HL-60/S4 treated with phorbol 12-myristate 13-acetate at 8.2 ng/mL for 4 days and 3 days (cell line): ENCODE data around the gene NKTR.

Experiments
- in situ Hi-C: fragments of 300-500 bp; cut with MboI; formaldehyde crosslinking; loops from 2 replicates; pipeline ENCODE4 v1.15.0; 2022; ENCODE audit warnings: low sequenced_read_pairs

NKTR gene

DNA sequence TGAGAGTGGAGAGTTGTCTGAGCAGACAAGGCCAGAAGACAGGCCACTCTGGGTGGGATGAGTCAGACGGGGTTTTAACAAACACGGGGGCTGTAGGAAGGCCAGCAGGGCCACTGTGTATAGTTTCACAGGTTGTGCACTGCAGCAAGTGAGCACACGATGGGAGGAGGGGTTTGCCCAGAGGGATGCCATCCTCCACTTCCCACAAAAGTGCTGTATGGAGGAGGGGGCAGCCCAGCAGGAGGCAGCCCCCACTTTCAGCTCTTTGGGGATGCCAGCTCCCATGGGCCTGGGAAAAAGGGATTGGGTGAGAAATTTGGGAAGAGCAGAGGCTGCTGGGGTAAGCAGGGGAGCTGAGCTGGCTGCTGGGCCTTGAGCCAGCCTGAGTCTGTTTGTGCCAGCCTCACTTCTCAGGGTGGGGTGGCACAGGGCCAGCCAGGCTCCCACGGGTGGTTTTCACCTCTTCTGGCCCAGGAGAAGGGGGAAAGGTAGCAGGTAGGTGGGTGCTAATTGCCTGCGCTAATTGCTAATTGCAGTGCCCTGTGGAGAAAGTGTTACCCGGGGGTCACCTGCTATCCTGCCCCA, 59.7 kb downstream of the NKTR start:
- in situ Hi-C loops, result no loop called here

DNA sequence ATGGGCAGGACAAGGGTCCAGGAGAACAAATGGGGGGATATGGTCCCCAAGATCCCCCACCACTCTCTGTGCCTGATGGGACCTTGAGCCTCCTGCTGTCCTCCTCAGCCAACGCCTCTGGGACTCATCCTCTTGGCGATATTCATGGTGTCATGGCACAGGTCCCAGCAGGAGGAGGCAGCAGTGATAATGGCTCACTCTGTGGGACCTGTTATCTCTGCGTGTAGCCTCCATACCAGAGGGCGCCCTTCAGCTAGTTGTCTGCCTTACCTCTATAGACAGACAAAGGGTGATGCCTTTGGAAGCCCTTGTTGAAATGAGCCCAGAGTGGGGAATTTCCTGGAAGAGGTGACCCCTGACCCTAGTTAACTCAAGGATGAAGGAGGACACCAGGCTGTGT, 60.4 kb downstream of the NKTR start:
- in situ Hi-C loops, result no loop called here

DNA sequence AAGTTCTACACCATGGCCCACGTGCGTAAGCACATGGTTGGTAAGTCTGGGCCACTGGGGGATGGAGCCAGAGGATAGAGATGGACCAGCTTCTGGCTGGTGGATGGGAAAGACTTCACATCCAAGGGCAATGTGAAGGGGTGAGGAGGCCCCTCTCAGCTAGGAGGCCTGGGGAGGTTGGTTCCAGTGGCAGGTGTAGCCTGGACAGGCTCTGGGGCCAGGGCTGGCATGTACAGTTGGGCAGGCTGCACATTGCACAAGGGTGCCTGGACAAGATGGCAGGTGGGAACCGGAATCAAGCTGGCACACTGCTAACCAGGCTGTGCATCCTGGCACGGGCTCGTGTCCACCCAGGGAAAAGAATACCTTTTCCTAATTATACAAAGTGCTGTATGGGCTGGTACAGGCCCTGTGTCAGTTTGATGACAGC, 61.1 kb downstream of the NKTR start:
- in situ Hi-C loops, result no loop called here

DNA sequence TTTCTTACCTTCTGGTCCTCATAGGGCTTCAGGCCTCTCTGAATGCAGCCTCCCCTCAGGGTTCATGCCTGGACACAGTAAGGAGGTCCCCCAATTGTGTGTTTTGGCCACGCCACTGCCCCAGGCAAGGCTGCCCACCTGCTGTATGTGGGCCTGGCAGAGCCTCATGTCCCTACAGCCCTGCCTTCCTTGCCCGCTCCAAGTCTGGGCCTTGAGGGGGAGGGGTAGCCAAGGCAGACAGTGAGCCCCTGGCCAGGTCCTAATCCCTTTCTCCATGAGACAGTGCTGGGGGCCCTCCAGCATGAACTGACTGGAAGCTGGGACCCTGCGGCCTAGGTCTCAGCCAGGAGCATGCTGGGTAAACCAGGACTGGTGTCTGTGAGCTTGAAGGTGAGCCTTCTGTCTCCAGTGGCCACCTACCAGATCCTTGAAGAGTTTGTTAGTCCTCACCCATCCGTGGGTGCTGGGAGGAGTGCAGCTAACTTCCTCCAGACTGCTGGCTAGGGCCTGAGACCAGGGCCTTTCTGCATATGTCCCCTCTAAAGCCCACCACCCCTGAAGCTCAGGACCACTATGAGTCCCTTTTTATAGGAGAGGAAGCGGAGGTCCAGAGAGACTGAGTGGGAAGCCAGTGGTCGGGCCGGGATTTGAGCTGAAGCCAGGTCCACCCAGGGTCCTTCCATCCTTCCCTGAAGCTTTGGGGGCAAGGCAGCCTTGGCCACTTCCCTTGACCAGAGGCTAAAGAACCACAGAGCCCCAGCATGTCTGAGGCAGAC, 61.7 kb downstream of the NKTR start:
- in situ Hi-C loops, result no loop called here

DNA sequence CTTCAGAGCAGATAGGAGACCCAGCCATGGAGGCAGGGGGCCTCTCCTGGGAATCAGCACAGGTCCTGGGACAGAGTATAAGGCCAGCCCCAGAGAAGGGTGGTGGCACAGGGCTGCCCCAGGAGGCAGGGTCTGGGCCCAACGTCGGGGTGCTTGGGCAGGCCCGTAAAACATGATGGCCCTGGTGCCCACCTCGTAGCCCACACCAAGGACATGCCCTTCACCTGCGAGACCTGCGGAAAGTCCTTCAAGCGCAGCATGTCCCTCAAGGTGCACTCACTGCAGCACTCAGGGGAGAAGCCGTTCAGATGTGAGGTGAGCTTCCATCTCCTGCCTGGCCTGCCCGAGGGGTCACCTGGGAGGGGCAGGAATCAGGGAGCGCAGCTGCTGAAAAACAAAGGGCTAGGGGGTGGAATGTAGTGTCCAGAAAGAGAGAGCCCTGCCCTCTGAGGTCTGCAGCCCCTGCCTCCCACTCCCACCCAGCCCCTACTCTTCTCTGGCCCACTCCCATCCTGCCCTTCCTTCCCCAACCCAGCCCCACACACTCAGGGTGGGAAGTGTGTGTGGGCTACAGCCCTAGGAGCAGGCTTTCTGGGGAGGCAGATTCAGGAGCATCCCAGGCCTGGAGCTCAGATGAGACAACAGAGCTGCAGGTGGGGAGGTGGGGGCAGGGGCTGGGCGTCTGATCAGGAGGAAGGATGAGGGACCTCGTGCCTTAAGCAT, 62.5 kb downstream of the NKTR start:
- in situ Hi-C loops, result no loop called here

DNA sequence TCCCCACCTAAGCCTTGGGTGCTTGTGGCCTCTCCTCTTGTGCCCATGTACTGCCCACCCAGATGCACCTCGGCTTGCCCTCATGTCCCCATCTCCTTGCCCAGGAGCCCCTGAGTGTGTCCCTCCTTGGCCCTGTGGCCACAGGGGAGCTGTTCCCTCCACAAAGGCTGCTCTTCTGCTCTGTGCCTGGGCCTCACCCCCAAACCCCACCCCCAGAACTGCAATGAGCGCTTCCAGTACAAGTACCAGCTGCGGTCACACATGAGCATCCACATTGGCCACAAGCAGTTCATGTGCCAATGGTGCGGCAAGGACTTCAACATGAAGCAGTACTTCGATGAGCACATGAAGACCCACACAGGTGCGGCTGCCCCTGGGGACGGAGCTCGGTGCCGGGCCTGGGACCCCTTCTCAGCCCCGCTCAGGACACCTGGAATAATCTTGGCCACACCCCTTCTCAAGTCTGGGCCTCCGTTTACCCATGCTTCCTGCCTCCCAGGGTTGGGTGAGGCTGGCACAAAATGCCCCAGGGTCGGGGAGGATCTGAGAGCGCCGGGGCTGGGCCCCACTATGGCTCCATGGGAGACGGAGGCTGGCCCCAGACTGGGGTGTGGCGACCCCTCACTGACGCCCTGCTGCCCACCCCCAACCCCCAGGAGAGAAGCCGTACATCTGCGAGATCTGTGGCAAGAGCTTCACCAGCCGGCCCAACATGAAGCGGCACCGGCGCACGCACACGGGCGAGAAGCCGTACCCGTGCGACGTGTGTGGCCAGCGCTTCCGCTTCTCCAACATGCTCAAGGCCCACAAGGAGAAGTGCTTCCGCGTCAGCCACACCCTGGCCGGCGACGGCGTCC, 63.3 kb downstream of the NKTR start:
- in situ Hi-C loops, result no loop called here

DNA sequence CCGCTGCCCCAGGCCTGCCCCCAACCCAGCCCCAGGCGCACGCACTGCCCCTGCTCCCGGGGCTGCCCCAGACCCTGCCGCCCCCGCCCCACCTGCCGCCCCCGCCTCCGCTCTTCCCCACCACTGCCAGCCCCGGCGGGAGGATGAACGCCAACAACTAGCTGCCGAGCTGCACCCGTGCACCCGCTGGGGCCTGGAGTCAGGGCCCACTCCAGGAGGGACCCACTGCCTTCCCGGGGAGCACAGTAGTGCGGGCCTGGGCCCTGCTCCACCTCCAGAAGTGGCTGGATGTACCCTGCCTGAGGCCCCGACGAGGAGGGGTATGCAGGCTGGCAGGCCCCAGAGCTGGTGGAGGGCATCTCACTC, 63.9 kb downstream of the NKTR start:
- in situ Hi-C loops, result no loop called here

DNA sequence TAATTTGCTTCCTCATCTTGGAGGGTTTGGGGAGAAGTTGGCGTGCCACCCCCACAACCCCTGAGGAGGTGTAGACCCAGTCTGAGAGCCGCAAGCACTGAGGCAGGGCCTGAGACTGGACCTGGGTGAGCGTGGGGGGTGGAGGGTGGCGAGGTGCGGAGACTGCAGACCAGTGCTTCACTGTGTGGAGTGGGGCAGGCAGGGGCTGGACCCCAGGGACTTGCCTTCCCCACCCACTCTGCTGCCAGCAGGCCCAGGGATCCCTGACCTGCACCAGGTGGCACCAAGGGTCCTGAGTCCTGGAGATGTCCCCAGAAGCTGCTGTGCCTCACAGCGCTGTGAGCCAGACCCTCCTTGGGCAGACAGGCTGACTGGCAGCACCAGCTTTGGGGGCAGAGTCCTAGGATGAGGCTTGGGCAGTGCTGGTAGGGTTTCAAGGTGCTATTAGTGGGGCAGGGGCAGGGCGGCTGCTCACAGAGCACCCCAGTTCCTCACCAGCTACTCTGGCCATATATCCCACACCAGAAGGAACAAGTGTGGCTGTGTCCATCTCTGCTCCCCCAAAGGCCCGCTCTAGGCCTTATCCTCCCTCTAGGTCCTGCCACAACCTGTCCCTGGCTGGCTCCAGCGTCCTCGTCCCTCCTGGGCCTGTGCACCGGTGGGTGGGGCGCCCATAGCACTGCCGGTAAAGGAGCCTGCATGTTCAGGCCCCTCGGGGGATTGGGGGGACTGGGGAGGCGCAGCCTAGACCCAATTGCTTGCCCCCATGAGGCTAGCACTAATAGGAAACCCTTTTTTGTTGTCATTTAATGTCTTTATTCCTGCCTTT, 64.8 kb downstream of the NKTR start:
- in situ Hi-C loops, result no loop called here

DNA sequence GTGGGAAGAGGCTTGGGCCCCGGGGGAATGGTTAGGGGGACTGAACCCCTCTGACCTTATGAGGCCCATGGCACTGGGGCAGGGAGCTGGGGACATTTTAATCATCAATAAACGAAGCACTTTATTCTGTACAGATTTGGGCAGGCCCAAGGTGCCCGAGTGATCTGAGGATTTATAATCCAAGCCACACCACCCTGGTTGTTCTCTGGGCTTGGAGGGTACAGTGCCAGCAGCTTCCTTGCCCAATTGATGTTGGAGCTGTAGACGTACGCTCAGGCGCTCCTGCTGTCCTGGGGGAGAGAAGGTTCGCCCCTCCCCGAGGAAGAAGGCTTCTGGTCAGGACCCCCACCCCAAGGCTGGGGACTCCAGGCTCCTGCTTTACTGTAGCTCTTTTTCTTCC, 65.5 kb downstream of the NKTR start:
- in situ Hi-C loops, result no loop called here

DNA sequence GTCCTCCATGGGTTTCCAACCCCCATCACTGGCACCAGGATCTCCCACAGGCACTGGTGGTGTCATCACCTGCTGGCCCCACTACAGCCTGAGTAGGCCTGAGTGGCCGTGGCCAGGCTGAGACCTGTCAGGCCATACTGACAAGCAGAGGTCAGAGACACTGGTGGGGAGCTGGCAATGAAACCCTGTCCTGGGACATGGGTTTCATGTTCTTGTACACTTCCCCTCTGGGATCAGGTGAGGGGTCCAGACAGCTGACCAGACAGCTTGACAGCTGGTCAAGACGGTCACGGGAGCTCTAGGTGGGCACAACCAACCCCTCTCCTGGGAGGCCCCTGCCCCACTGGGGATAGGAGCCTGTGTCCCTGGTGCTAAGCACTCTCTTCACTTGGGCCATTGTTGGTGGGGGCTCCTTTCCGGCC, 66.1 kb downstream of the NKTR start:
- in situ Hi-C loops, result no loop called here

DNA sequence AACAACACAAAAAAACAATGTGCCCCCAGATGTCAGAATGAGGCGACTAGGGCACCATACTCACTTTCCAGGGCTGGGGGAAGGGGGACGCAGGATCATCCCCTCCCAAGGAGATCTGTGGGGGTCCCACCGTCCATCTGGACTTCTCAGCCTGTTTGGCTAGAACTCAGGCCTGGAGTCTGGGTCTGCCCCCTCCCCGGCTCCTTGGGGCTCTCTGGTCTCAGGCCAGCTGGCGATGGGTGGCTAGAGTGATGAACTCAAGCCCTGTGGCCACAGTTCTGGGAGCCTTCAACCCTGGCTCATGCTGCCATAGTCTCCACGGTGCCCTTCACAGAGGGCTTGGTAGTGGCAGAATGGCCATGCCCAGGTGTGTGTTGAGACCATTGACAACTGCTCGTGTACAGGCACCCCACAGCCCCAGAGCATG, 66.6 kb downstream of the NKTR start:
- in situ Hi-C loops, result no loop called here

DNA sequence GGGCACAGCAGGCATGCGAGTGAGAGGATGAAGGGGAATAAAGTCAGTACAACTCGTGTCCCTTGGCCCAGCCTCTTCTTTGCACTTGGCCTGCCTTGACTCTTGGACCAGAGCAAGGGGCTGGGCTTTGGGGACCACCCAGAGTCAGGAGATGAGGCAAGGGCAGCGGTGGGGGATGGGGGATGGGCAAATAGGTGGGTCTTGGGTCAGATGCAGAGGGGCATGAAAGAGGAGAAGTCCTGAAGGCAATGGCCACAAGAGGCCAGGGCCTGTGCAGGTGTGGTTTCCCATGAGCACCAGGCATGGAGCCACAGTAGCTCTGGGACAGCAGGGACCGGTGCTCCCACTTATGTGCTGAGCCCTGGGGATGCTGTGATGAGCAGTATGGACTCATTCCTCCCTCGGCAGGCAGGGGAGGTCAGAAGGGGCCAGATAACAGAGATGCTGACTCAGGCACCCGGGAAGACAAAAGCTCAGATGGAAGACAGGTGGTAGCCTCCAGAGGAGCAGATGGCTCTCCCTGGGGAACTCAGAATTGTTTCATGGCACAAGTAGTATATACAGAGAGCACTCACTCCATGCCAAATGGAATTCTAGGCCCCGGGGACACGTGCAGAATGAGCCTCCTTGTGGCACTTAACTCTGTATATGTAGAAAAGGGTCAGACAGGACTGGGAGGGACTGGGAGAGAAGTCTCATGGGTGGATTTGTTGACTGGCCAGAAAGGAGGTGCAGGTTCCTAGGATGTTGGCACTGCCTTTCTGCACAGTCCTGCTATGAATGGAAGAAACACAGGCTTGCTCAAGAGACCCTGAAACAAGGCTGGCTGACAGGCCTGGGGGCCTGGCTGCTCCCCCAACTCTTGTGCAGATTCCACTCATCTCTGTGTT, 67.3 kb downstream of the NKTR start:
- in situ Hi-C loops, result no loop called here

DNA sequence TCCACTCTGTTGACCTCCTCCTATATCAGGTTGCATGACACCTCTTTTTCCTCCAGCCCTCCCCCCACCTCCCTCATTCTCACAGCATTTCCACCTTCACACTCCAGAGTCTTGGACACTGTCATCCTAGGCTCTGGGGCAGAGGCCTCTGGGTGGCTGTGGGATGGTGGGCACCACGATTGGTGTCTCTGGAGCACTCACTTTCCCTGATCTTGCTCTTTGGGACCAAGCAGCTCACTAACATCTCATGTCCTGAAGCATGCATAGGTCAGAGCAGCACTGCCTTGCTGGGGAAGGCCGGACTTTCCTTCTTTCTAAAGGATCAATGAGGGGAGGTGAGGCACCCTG, 67.9 kb downstream of the NKTR start:
- in situ Hi-C loops, result no loop called here

DNA sequence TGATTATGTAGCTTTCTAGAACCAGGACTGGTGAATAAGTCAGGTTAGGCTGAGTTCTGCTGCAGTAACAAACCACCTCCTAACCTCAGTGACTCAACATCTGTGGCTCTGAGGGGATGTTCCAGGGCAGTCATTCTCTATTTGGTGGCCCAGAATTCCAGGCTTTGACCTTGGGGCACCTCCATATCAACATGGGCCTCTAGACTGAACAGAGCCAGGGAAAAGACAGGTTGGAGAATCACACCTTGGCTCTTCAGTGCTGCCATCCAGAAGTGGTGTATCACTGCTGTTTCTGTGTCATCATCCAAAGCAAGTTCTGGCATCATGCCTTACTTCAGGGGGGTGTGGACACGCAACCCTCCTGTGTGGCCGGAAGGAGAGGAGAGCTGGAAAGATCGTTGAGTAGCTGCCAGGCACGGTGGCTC, 68.3 kb downstream of the NKTR start:
- in situ Hi-C loops, result no loop called here

DNA sequence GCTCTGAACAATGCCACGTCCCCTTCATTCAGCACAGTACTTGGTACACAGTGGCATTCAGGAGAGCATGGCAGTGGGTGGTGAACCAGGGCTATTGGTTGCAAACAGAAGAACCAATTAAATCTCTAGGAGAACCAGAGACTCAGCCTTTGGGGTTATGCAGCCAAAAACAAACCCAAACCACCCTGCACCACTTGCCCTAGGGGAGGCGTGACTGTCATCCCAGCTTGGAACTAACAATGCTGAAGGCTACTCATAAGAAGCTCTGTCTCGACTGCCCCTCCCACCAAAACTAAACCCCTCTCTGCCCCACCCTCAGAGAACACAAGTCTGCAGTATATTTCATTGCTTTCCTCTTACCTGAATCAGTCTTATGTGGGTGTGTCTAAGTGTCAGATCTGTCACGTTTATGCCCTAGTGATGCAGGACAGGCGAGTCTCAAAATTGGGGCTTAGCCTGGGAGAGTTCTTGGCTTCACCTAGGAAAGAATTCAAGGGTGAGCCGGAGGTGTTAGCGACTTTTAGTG, 69.6 kb downstream of the NKTR start:
- in situ Hi-C loops, result no loop called here

DNA sequence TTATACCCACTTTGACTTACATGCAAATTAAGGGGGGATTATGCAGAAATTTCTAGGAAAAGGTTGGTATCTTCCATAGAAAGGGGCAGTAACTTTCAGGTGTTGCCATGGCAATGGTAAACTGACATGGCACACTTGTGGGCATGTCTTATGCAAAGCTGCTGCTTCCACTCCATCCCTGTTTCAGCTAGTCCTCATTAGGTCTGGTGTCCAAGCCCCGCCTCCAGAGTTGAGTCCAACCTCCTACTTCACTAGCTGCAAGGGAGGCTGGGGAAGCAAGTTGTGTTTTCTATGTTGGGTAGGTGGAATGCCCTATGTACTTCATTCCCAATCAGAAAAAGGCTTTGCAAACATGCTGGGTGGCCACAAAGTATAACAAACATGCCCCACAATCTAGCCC, 70.2 kb downstream of the NKTR start:
- in situ Hi-C loops, result no loop called here

DNA sequence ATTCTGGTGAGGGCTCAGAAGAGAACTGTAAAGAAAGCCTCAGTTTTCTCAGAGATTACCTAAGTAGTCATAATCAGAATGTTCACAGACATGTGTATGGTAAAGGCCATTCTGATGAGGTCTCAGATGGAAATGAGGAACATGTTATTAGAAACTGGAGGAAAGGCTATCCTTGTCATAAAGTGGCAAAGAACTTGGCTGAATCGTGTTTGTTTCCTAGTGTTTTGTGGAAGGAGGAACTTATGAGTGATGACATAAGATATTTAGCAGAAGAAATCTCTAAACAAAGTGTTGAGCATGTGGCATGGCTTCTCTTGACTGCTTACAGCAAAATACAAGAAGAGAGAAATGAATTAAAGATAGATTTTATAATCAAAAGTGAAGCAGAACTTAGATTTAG, 72.0 kb downstream of the NKTR start:
- in situ Hi-C loops, result no loop called here

DNA sequence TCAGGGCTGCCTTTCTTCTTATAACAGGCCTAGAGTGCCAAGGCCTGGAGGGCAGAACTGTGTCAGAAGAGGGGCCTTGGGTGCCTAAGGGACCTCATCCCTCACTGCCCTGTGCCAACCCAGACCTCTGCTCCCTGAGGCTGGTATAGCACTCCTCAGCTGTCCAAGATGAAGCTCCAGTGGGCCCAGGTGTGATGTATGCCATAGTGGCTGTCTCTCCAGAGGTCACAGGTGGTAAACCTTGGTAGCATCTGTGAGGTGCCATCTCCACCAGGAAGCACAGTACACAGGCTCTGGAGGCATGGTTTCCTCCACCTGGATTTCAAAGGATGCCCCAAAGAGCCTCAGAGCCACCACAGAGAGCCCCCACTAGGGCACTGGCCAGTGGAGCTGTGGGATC, 72.6 kb downstream of the NKTR start:
- in situ Hi-C loops, result no loop called here

DNA sequence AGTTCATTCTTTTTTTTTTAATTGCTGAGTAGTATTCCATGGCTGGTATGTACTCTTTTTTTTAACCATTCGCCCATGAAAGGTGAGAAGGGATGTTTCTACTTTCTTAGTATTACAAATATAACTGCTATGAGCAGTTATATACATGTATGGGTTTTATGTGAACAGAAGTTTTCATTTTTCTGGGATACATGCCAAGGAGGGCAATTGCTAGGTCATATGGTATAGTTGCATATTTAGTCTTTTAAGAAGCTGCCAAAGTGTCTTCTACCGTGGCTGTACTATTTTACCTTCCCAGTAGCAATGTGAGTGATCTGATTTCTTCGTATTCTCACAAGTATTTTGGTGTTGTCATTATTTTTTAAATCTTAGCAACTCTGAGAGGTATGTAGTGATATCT, 73.7 kb downstream of the NKTR start:
- in situ Hi-C loops, result no loop called here
